HEK293T (cell line): ENCODE data around the gene MOXD1.
"Not testable (repeated sequence)": the region's sequence is repeated elsewhere in the genome, so short reads cannot be mapped to it uniquely, and the experiment has no call there.

Experiments
- CTCF ChIA-PET: fragments of 350-600 bp; formaldehyde crosslinking; extraction: SDS; loops from one replicate; lab custom pipeline; 2021; ENCODE audit warnings: antibody characterized with exemption, inconsistent platforms; lab: Yijun Ruan, JAX
- POLR2A ChIA-PET: fragments of 350-600 bp; formaldehyde crosslinking; extraction: SDS; loops from one replicate; lab custom pipeline; 2020; ENCODE audit warnings: antibody characterized with exemption, inconsistent platforms; lab: Yijun Ruan, JAX
- DNase-seq: peaks from one replicate; pipeline ENCODE4 v3.0.0; 2012; ENCODE audit warnings: mixed read lengths; ENCODE audit errors: extremely low spot score
- ARNT ChIP-seq: fragments of 450-650 bp; IDR thresholded peaks from 2 replicates; pipeline ENCODE4 v1.6.1; 2017; ENCODE audit warnings: mild to moderate bottlenecking
- BHLHE40 ChIP-seq: fragments of 450-650 bp; IDR thresholded peaks from 2 replicates; pipeline ENCODE4 v1.6.1; 2016; ENCODE audit warnings: mild to moderate bottlenecking, moderate library complexity, borderline replicate concordance
- CTBP1 ChIP-seq: fragments of 450-650 bp; IDR thresholded peaks from 2 replicates; pipeline ENCODE4 v1.6.1; 2016; ENCODE audit warnings: borderline replicate concordance
- ELF4 ChIP-seq: fragments of 450-650 bp; IDR thresholded peaks from 2 replicates; pipeline ENCODE4 v1.6.1; 2017; ENCODE audit warnings: antibody characterized with exemption
- FOXA1 ChIP-seq: fragments of 450-650 bp; IDR thresholded peaks from 2 replicates; pipeline ENCODE4 v1.6.1; 2016; ENCODE audit warnings: mild to moderate bottlenecking
- FOXK2 ChIP-seq: fragments of 450-650 bp; IDR thresholded peaks from 2 replicates; pipeline ENCODE4 v1.6.1; 2016; ENCODE audit warnings: mild to moderate bottlenecking
- FOXM1 ChIP-seq: fragments of 450-650 bp; IDR thresholded peaks from 2 replicates; pipeline ENCODE4 v1.6.1; 2017; ENCODE audit warnings: mild to moderate bottlenecking, borderline replicate concordance
- HDGF ChIP-seq: fragments of 450-650 bp; IDR thresholded peaks from 2 replicates; pipeline ENCODE4 v1.6.1; 2017; ENCODE audit warnings: antibody characterized with exemption, borderline replicate concordance
- L3MBTL2 ChIP-seq: fragments of 450-650 bp; conservative IDR thresholded peaks from 2 replicates; pipeline ENCODE4 v1.6.1; 2016; ENCODE audit warnings: mild to moderate bottlenecking
- LEF1 ChIP-seq: fragments of 450-650 bp; IDR thresholded peaks from 2 replicates; pipeline ENCODE4 v1.6.1; 2017; ENCODE audit warnings: mild to moderate bottlenecking, borderline replicate concordance
- NFRKB ChIP-seq: fragments of 450-650 bp; IDR thresholded peaks from 2 replicates; pipeline ENCODE4 v1.6.1; 2016; ENCODE audit warnings: mild to moderate bottlenecking, moderate library complexity
- SP1 ChIP-seq: fragments of 450-650 bp; IDR thresholded peaks from 2 replicates; pipeline ENCODE4 v1.6.1; 2017
- SUZ12 ChIP-seq: fragments of 450-650 bp; IDR thresholded peaks from 2 replicates; pipeline ENCODE4 v1.6.1; 2016; ENCODE audit warnings: mild to moderate bottlenecking
- TARDBP ChIP-seq: fragments of 450-650 bp; IDR thresholded peaks from 2 replicates; pipeline ENCODE4 v1.6.1; 2016
- ZNF384 ChIP-seq: fragments of 450-650 bp; IDR thresholded peaks from 2 replicates; pipeline ENCODE4 v1.6.1; 2016
- TF ChIP-seq, protein P1 (sequence below): fragments of 450-650 bp; IDR thresholded peaks from 2 replicates; pipeline ENCODE4 v1.6.1; 2016

The MOXD1 gene

DNA sequence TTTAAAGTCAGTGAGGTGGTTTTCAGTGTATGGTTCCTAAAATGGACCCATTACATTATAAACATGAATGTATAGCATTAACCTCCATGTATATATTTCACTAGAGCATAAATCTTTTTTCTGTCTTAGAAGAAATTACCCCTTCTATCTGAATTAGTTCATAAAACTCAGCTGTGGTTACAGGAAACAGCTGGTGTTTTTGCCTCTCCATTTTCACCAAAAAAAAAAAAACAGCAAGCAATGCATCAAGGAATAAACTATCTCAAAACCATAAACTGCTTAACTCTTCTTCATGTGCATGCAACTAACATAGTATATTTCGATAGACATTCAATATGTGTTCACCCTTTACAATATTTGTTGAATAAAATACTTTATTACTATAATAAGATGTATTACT, 40.2 kb downstream of the MOXD1 start:
- DNase-seq: no peak
- POLR2A ChIA-PET: no interaction called here
- CTCF ChIA-PET: no interaction called here
- TF ChIP-seq L3MBTL2 (no peak), ARNT (no peak), SP1 (no peak), CTBP1 (no peak), SUZ12 (no peak), HDGF (no peak), FOXK2 (no peak), FOXA1 (no peak), ZNF384 (no peak), TARDBP (no peak), BHLHE40 (no peak), FOXM1 (no peak), ELF4 (no peak), LEF1 (no peak), NFRKB (no peak)
- TF ChIP-seq, protein P1, sequence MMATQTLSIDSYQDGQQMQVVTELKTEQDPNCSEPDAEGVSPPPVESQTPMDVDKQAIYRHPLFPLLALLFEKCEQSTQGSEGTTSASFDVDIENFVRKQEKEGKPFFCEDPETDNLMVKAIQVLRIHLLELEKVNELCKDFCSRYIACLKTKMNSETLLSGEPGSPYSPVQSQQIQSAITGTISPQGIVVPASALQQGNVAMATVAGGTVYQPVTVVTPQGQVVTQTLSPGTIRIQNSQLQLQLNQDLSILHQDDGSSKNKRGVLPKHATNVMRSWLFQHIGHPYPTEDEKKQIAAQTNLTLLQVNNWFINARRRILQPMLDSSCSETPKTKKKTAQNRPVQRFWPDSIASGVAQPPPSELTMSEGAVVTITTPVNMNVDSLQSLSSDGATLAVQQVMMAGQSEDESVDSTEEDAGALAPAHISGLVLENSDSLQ: no peak

DNA sequence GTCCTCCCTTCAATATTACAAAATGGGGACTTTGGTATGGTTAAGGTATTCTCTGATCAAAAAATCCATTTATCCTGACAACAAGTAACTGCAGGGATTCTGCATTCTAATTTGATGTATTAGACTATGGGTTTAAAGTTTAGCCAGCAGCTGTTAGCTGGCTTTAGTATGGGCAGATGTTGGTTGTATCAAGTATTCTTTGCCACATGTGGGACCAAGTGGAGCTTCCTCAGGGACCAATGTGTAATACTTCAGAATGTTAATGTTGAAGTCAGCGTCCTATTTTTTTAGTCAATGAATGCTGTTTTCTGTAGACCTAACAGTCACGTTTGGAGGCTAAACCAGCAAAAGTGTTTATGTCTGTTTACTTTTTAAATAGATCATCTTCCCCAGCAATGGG, 41.4 kb downstream of the MOXD1 start:
- DNase-seq: no peak
- TF ChIP-seq BHLHE40 (no peak), ELF4 (no peak), CTBP1 (no peak), SUZ12 (no peak), FOXA1 (no peak), HDGF (no peak)
- ChIA-PET POLR2A (no interaction called here), CTCF (no interaction called here)

DNA sequence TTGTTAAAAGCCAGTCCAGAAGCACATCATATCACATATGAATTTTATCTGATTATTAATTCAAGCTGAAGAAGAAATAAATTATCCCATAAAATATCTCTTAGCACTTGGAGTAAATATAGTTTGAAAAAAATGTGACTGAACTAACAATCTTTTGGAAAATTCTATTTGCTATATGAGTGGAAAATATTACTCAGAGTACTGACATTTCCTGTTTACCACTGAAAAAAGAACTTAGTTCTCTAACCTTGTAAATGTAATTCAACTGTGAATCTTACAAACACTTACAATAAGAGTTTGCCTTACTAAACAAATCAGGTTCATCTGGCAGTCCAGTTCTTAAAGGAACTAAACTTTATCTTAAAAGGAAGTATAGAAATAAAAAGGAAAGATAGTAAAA, 44.2 kb downstream of the MOXD1 start:
- CTCF ChIA-PET: no interaction called here
- no peak for TF ChIP-seq HDGF
- TF ChIP-seq TARDBP: no peak
- TF ChIP-seq FOXA1: no peak
- TF ChIP-seq LEF1: no peak
- no peak for TF ChIP-seq BHLHE40
- TF ChIP-seq ZNF384: no peak
- TF ChIP-seq SUZ12: no peak
- no peak for TF ChIP-seq ELF4
- TF ChIP-seq FOXK2: no peak
- no peak for TF ChIP-seq ARNT
- DNase-seq: no peak
- POLR2A ChIA-PET: no interaction called here

DNA sequence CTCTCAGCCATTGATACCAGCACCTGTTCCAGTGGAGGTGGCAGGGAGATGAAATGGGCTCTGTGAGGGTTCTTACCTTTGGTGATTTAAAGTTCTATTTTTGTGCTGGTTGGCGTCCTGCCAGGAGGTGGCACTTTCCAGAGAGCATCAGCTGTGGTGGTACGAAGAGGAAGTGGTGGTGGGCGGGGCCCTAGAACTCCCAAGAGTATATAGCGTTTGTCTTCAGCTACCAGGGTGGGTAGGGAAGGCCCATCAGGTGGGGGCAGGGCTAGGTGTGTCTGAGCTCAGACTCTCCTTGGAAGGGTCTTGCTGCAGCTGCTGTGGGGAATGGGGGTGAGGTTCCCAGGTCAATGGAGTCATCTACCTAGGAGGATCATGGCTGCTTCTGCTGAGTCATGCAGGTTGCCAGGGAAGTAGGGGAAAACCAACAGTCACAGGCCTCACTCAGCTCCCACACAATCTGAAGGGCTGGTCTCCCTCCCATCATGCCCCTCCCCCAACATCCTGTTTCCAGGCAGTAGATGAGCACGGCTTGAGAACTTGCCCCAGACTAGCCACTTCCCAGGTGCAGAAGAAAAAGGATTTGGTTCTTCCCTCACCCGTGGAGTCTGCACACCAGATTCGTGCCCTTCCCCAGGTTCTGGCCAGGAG, 46.6 kb downstream of the MOXD1 start:
- ChIA-PET POLR2A (no interaction called here), CTCF (no interaction called here)
- DNase-seq: no peak
- TF ChIP-seq FOXM1 (no peak), FOXA1 (no peak), SUZ12 (no peak), ARNT (no peak), NFRKB (no peak), BHLHE40 (no peak), LEF1 (no peak), ZNF384 (no peak), FOXK2 (no peak), TARDBP (no peak), HDGF (no peak)
- TF ChIP-seq, protein P1: no peak

DNA sequence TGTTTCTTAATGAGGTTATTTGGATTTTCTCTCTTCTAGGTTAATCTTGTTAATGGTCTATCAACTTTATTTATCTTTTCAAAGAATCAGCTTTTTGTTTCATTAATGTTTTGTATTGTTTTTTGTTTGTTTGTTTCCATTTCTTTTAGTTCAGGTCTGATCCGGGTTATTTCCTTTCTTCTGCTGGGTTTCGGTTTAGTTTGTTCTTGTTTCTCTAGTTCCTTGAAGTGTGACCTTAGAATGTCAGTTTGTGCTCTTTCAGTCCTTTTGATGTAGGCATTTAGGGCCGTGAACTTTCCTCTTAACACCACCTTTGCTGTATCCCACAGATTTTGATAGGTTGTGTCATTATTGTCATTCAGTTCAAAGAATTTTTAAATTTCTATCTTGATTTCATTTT, 49.3 kb downstream of the MOXD1 start:
- CTCF ChIA-PET, DNase-seq, POLR2A ChIA-PET: not testable (repeated sequence)

DNA sequence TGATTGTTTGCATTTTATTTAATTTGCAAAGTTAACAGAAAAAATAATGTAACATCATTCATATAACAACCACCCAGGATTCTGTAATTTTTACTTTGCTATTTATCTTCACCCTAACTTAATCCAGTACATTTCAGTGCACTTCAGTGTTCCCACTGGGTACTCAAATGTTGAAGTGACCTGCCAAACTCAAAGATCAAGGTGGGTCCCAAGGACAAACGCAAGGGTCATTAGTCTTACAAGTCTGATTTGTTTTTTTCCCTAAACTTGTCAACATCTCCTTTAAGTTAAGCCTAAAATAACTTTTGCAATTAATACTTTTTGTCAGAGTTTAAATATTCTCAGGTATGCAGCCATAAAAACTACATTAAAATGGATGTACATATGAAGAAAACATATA, 53.0 kb downstream of the MOXD1 start:
- ChIA-PET CTCF (no interaction called here), POLR2A (no interaction called here)
- DNase-seq: no peak
- TF ChIP-seq FOXA1 (no peak), ELF4 (no peak), CTBP1 (no peak), ARNT (no peak), BHLHE40 (no peak), L3MBTL2 (no peak), NFRKB (no peak), FOXK2 (no peak), TARDBP (no peak), LEF1 (no peak)
- TF ChIP-seq, protein P1: no peak

DNA sequence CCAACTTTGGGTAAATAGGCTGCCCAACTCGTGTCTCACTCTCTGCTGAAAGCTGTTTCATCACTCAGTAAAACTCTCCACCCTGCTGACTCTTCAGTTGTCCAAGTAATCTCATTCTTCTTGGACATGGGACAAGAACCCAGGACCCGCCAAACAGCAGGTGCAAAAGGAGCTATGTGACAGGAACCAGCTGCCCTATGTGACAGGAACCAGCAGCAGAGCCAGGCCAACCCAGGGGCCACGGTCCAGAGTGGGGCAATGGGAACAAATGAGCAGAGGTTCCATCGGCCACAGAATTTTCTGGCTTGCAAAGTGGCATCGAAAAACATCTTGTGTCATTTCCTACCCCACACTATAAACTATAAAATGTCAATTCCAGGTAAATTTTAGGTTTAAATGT, 56.5 kb downstream of the MOXD1 start:
- CTCF ChIA-PET: no interaction called here
- no peak for TF ChIP-seq CTBP1
- no peak for TF ChIP-seq TARDBP
- TF ChIP-seq FOXM1: no peak
- TF ChIP-seq L3MBTL2: no peak
- no peak for TF ChIP-seq BHLHE40
- TF ChIP-seq FOXK2: no peak
- no peak for TF ChIP-seq SUZ12
- TF ChIP-seq, protein P1: no peak
- TF ChIP-seq ZNF384: no peak
- no peak for TF ChIP-seq HDGF
- no peak for TF ChIP-seq LEF1
- TF ChIP-seq NFRKB: no peak
- TF ChIP-seq SP1: no peak
- no peak for DNase-seq
- POLR2A ChIA-PET: no interaction called here
